ENCODE measurements around the gene HS3ST5. TPM values are rescaled to one million over a fixed set of nuclear protein-coding genes. Genes with fewer than 3 reads are reported as not detected.
"Not testable (repeated sequence)": the region's sequence is repeated elsewhere in the genome, so short reads cannot be mapped to it uniquely, and the experiment has no call there.

HS3ST5 gene
- total RNA-seq, 1 experiment from 2014 or later = 0.55 TPM

- not testable (repeated sequence) for H3K27me3 ChIP-seq (ENCODE audit: control insufficient read depth, insufficient read depth, low read length); DNase-seq; H3K4me3 ChIP-seq (ENCODE audit: insufficient read depth, low read depth, low read length); H3K36me3 ChIP-seq (replicated peaks; ENCODE audit: control insufficient read depth, insufficient read depth, low read length)
Observed at GRCh38 chr6:114044566-114044965, 298.3 kb downstream of the HS3ST5 start.

- no peaks in the 10 kb centered on the region for H3K36me3 ChIP-seq (replicated peaks; ENCODE audit: control insufficient read depth, insufficient read depth, low read length)
- no peak for DNase-seq
- no peak overlapping the region for H3K4me3 ChIP-seq (ENCODE audit: insufficient read depth, low read depth, low read length)
- H3K27me3 ChIP-seq (ENCODE audit: control insufficient read depth, insufficient read depth, low read length) = no peaks in the 10 kb centered on the region
Observed at GRCh38 chr6:114042267-114043016, 300.4 kb downstream of the HS3ST5 start.

GRCh38 chr6:114040871-114041270 lies 302.0 kb downstream of the HS3ST5 start:
- Histone ChIP-seq H3K27me3 (ENCODE audit: control insufficient read depth, insufficient read depth, low read length) (no peaks in the 10 kb centered on the region), H3K4me3 (ENCODE audit: insufficient read depth, low read depth, low read length) (no peak overlapping the region), H3K36me3 (replicated peaks; ENCODE audit: control insufficient read depth, insufficient read depth, low read length) (no peaks in the 10 kb centered on the region)
- DNase-seq = no peak

- Histone ChIP-seq H3K27me3 (ENCODE audit: control insufficient read depth, insufficient read depth, low read length) (no peaks in the 10 kb centered on the region), H3K36me3 (replicated peaks; ENCODE audit: control insufficient read depth, insufficient read depth, low read length) (no peaks in the 10 kb centered on the region), H3K4me3 (ENCODE audit: insufficient read depth, low read depth, low read length) (no peak overlapping the region)
- DNase-seq = no peak
Observed at GRCh38 chr6:114039841-114040240, 303.0 kb downstream of the HS3ST5 start.

- Histone ChIP-seq H3K4me3 (ENCODE audit: insufficient read depth, low read depth, low read length) (no peak overlapping the region), H3K27me3 (ENCODE audit: control insufficient read depth, insufficient read depth, low read length) (no peaks in the 10 kb centered on the region), H3K36me3 (replicated peaks; ENCODE audit: control insufficient read depth, insufficient read depth, low read length) (no peaks in the 10 kb centered on the region)
- DNase-seq = no peak
Observed at GRCh38 chr6:114033606-114034005, 309.2 kb downstream of the HS3ST5 start.

- Histone ChIP-seq H3K27me3 (ENCODE audit: control insufficient read depth, insufficient read depth, low read length) (no peaks in the 10 kb centered on the region), H3K4me3 (ENCODE audit: insufficient read depth, low read depth, low read length) (no peak overlapping the region), H3K36me3 (replicated peaks; ENCODE audit: control insufficient read depth, insufficient read depth, low read length) (no peaks in the 10 kb centered on the region)
- DNase-seq = no peak
Observed at GRCh38 chr6:114032721-114033120, 310.1 kb downstream of the HS3ST5 start.

GRCh38 chr6:114030767-114031166 lies 312.1 kb downstream of the HS3ST5 start:
- no peak for DNase-seq
- no peaks in the 10 kb centered on the region for H3K36me3 ChIP-seq (replicated peaks; ENCODE audit: control insufficient read depth, insufficient read depth, low read length)
- H3K4me3 ChIP-seq (ENCODE audit: insufficient read depth, low read depth, low read length) = no peak overlapping the region
- H3K27me3 ChIP-seq (ENCODE audit: control insufficient read depth, insufficient read depth, low read length) = no peaks in the 10 kb centered on the region

GRCh38 chr6:114024746-114025145 lies 318.1 kb downstream of the HS3ST5 start:
- Histone ChIP-seq H3K4me3 (ENCODE audit: insufficient read depth, low read depth, low read length) (no peak overlapping the region), H3K36me3 (replicated peaks; ENCODE audit: control insufficient read depth, insufficient read depth, low read length) (no peaks in the 10 kb centered on the region), H3K27me3 (ENCODE audit: control insufficient read depth, insufficient read depth, low read length) (no peaks in the 10 kb centered on the region)
- DNase-seq = no peak

GRCh38 chr6:114020196-114020595 lies 322.6 kb downstream of the HS3ST5 start:
- peak; percentile 14 for DNase-seq
- H3K36me3 ChIP-seq (replicated peaks; ENCODE audit: control insufficient read depth, insufficient read depth, low read length) = no peaks in the 10 kb centered on the region
- H3K27me3 ChIP-seq (ENCODE audit: control insufficient read depth, insufficient read depth, low read length) = no peaks in the 10 kb centered on the region
- no peak overlapping the region for H3K4me3 ChIP-seq (ENCODE audit: insufficient read depth, low read depth, low read length)

- H3K27me3 ChIP-seq (ENCODE audit: control insufficient read depth, insufficient read depth, low read length); H3K36me3 ChIP-seq (replicated peaks; ENCODE audit: control insufficient read depth, insufficient read depth, low read length); DNase-seq; H3K4me3 ChIP-seq (ENCODE audit: insufficient read depth, low read depth, low read length): not testable (repeated sequence)
Observed at GRCh38 chr6:114017146-114017545, 325.7 kb downstream of the HS3ST5 start.

- H3K4me3 ChIP-seq (ENCODE audit: insufficient read depth, low read depth, low read length); H3K27me3 ChIP-seq (ENCODE audit: control insufficient read depth, insufficient read depth, low read length); DNase-seq; H3K36me3 ChIP-seq (replicated peaks; ENCODE audit: control insufficient read depth, insufficient read depth, low read length): not testable (repeated sequence)
Observed at GRCh38 chr6:114014106-114014505, 328.7 kb downstream of the HS3ST5 start.

GRCh38 chr6:114011486-114011885 lies 331.3 kb downstream of the HS3ST5 start:
- DNase-seq = not testable (repeated sequence)

GRCh38 chr6:114010540-114010939 lies 332.3 kb downstream of the HS3ST5 start:
- no peak overlapping the region for H3K4me3 ChIP-seq (ENCODE audit: insufficient read depth, low read depth, low read length)
- no peak for DNase-seq
- H3K36me3 ChIP-seq (replicated peaks; ENCODE audit: control insufficient read depth, insufficient read depth, low read length) = no peaks in the 10 kb centered on the region
- no peaks in the 10 kb centered on the region for H3K27me3 ChIP-seq (ENCODE audit: control insufficient read depth, insufficient read depth, low read length)

More at GRCh38 chr6:114011486-114011885, 331.3 kb downstream of the HS3ST5 start:
- not testable (repeated sequence) for H3K27me3 ChIP-seq (ENCODE audit: control insufficient read depth, insufficient read depth, low read length); H3K36me3 ChIP-seq (replicated peaks; ENCODE audit: control insufficient read depth, insufficient read depth, low read length); H3K4me3 ChIP-seq (ENCODE audit: insufficient read depth, low read depth, low read length)

- H3K36me3 ChIP-seq (replicated peaks; ENCODE audit: control insufficient read depth, insufficient read depth, low read length) = no peaks in the 10 kb centered on the region
- no peak for DNase-seq
- H3K27me3 ChIP-seq (ENCODE audit: control insufficient read depth, insufficient read depth, low read length) = no peaks in the 10 kb centered on the region
- H3K4me3 ChIP-seq (ENCODE audit: insufficient read depth, low read depth, low read length) = no peak overlapping the region
Observed at GRCh38 chr6:114009192-114009591, 333.6 kb downstream of the HS3ST5 start.

GRCh38 chr6:114008331-114008730 lies 334.5 kb downstream of the HS3ST5 start:
- Histone ChIP-seq H3K27me3 (ENCODE audit: control insufficient read depth, insufficient read depth, low read length) (no peaks in the 10 kb centered on the region), H3K4me3 (ENCODE audit: insufficient read depth, low read depth, low read length) (no peak overlapping the region)
- no peak for DNase-seq

GRCh38 chr6:114007516-114007915 lies 335.3 kb downstream of the HS3ST5 start:
- no peak for DNase-seq
- H3K36me3 ChIP-seq (replicated peaks; ENCODE audit: control insufficient read depth, insufficient read depth, low read length) = no peaks in the 10 kb centered on the region
- no peak overlapping the region for H3K4me3 ChIP-seq (ENCODE audit: insufficient read depth, low read depth, low read length)
- no peaks in the 10 kb centered on the region for H3K27me3 ChIP-seq (ENCODE audit: control insufficient read depth, insufficient read depth, low read length)

More at GRCh38 chr6:114008331-114008730, 334.5 kb downstream of the HS3ST5 start:
- no peaks in the 10 kb centered on the region for H3K36me3 ChIP-seq (replicated peaks; ENCODE audit: control insufficient read depth, insufficient read depth, low read length)

Measured in H7 (cell line).